SJCRH30 (cell line): Measurements from ENCODE around the gene OPCML. TPM values are rescaled to one million over a fixed set of nuclear protein-coding genes. Genes with fewer than 3 reads are reported as not detected.

Experiments used
- DNase-seq, 2 experiments: peaks; one replicate each; pipeline ENCODE4 v3.0.0-alpha.2; 2015 to 2020
- H3K27ac ChIP-seq: fragments of 250-450 bp; sonication (Bioruptor Pico); 2 replicates; pipeline ENCODE4 v1.5.1; 2020; ENCODE audit warnings: mild to moderate bottlenecking, moderate library complexity
- H3K27me3 ChIP-seq: fragments of 250-450 bp; sonication (Bioruptor Pico); 2 replicates; pipeline ENCODE4 v1.5.1; 2020; ENCODE audit warnings: mild to moderate bottlenecking, moderate library complexity
- H3K36me3 ChIP-seq: fragments of 250-450 bp; sonication (Bioruptor Pico); 2 replicates; pipeline ENCODE4 v1.5.1; 2020; ENCODE audit warnings: mild to moderate bottlenecking, moderate library complexity
- H3K4me1 ChIP-seq: fragments of 250-450 bp; sonication (Bioruptor Pico); 2 replicates; pipeline ENCODE4 v1.5.1; 2020; ENCODE audit warnings: mild to moderate bottlenecking, moderate library complexity
- H3K4me3 ChIP-seq: fragments of 250-450 bp; sonication (Bioruptor Pico); 2 replicates; pipeline ENCODE4 v1.5.1; 2020; ENCODE audit warnings: mild to moderate bottlenecking, moderate library complexity
- H3K9me3 ChIP-seq: fragments of 250-450 bp; sonication (Bioruptor Pico); replicated peaks from 2 replicates; pipeline ENCODE4 v1.5.1; 2020; ENCODE audit warnings: mild to moderate bottlenecking, moderate library complexity
- total RNA-seq: library from RNA; depleted of rRNA; stranded (reverse); fragments of >200 nt; shearing (Covaris generic); gene quantifications from 2 replicates; pipeline ENCODE4 v1.2.3, GENCODE V29; 2014

The OPCML gene
- total RNA-seq, 1 experiment from 2014 or later = not detected

DNA sequence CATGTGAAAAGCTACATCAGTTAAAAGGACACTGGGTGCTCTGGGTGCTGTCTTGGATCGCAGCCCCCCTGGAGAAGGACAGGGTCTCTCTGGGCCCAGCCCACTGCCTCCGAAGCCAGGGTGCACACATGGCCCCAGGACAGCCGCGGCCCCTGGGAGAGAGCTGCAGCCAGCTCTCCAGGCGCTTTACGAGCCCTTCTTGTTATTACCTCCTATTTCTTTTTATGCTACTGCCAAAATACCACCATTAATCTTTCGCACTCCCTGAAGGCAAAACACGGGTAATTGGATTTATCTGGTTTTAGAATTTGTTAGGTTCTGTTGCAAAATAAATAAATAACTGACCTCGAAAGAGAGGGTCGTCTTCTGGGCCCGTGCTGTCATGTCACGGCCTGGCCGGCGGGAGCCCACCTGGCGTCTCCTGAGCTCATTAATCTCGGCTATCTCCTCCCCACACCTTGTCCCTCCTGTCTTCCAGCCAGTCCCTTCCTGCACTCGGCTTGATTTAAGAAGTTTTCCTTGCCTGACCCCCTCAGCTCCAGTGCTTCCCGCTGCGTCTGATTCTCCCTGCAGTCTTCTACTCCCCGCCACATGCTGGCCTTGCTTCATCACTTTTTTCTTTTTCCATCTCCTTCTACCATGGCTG is 611.7 kb downstream of the OPCML start:
- H3K27me3 ChIP-seq = no peaks in the 10 kb centered on the region
- DNase-seq = no peak
- no peaks in the 10 kb centered on the region for H3K36me3 ChIP-seq
- H3K4me3 ChIP-seq = no peak overlapping the region
- no peak overlapping the region for H3K27ac ChIP-seq
- H3K4me1 ChIP-seq = no peaks in the 10 kb centered on the region
- no peaks in the 10 kb centered on the region for H3K9me3 ChIP-seq

DNA sequence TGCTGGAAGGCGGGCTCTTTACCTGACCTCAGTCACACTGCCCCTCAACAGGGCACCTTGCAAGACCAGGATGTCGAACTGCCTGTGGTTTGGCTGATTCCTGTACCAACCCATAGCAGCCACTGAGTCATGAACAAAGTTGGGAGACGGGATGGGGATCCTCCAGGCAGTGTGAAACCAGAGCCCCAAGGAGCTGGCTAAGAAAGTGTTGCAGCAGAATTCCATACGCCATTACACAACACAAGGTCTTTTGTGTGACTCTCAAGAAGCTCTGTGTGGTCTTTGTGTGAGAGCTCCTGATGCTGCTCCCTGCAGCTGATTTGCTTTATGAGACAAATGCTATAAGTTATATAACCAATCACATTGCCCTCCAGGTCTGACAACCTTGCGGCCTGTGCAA is 617.7 kb downstream of the OPCML start:
- H3K4me3 ChIP-seq = no peak overlapping the region
- no peaks in the 10 kb centered on the region for H3K27me3 ChIP-seq
- no peak overlapping the region for H3K27ac ChIP-seq
- no peaks in the 10 kb centered on the region for H3K4me1 ChIP-seq
- H3K9me3 ChIP-seq = no peaks in the 10 kb centered on the region
- H3K36me3 ChIP-seq = no peaks in the 10 kb centered on the region
- DNase-seq = no peak

DNA sequence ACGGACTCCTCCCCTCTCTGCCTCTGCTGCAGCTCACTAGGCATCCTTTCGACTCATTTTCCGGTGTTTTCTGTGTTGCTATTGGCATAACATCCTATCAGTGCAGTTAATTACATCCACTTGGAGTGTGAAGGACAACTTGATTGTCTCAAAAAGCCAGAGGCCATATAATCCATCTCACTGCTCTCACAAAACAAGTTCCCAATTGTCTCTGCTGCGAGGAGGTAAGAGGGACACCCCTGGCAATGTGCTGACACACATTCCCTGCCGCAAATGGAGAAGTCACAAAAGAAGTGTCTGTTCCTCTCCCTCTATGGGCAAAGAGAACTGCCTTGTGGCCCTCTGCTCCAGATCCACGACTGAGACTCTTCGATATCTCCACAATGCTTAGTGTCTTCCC is 618.4 kb downstream of the OPCML start:
- Histone ChIP-seq H3K4me1 (no peaks in the 10 kb centered on the region), H3K9me3 (no peaks in the 10 kb centered on the region), H3K27ac (no peak overlapping the region), H3K36me3 (no peaks in the 10 kb centered on the region), H3K4me3 (no peak overlapping the region), H3K27me3 (no peaks in the 10 kb centered on the region)
- DNase-seq = no peak

GRCh38 chr11:132913295-132913694 is 619.0 kb downstream of the OPCML start:
- H3K9me3 ChIP-seq = no peaks in the 10 kb centered on the region

GRCh38 chr11:132911186-132911585 is 621.1 kb downstream of the OPCML start:
- no peaks in the 10 kb centered on the region for H3K36me3 ChIP-seq
- no peak overlapping the region for H3K4me3 ChIP-seq
- no peaks in the 10 kb centered on the region for H3K4me1 ChIP-seq
- DNase-seq = peak in 1 of 2 experiments; percentile 13
- H3K27me3 ChIP-seq = no peaks in the 10 kb centered on the region
- no peaks in the 10 kb centered on the region for H3K9me3 ChIP-seq
- no peak overlapping the region for H3K27ac ChIP-seq

More at GRCh38 chr11:132913295-132913694, 619.0 kb downstream of the OPCML start:
- Histone ChIP-seq H3K36me3 (no peaks in the 10 kb centered on the region), H3K4me3 (no peak overlapping the region), H3K4me1 (no peaks in the 10 kb centered on the region), H3K27ac (no peak overlapping the region), H3K27me3 (no peaks in the 10 kb centered on the region)
- no peak for DNase-seq

GRCh38 chr11:132910011-132910760 is 622.1 kb downstream of the OPCML start:
- Histone ChIP-seq H3K4me1 (no peaks in the 10 kb centered on the region), H3K27me3 (no peaks in the 10 kb centered on the region), H3K27ac (no peak overlapping the region), H3K36me3 (no peaks in the 10 kb centered on the region), H3K4me3 (no peak overlapping the region), H3K9me3 (no peaks in the 10 kb centered on the region)
- DNase-seq = no peak

DNA sequence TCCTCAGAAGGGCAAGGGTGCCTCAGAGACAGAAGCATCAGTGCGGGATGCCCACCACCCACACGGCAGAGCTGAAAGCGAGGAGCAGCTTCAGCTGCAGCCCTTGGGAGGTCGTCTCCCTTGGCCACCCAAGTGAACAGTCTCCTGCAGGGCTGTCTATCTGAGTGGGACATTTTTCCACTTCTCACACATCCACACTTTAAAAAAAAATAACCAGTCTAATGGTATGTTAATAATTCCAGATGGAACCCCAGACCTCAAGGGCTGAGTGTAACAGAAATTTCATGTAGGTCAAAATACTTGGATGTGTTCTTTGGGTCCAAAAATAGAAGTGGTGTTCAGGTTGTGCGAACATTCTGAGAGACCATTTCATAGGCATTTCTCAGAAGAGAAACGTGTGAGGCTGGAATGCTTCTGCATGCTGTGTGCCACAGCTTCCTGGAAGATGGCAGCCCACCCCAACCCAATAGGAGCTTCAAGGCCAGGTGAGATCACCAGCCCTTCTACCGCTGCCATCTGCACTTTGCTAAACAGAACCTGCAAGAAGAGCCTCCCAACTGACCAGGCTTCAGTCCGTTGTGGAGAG is 623.2 kb downstream of the OPCML start:
- Histone ChIP-seq H3K4me3 (no peak overlapping the region), H3K27ac (no peak overlapping the region), H3K9me3 (no peaks in the 10 kb centered on the region), H3K27me3 (no peaks in the 10 kb centered on the region), H3K36me3 (no peaks in the 10 kb centered on the region), H3K4me1 (no peaks in the 10 kb centered on the region)
- DNase-seq = no peak

DNA sequence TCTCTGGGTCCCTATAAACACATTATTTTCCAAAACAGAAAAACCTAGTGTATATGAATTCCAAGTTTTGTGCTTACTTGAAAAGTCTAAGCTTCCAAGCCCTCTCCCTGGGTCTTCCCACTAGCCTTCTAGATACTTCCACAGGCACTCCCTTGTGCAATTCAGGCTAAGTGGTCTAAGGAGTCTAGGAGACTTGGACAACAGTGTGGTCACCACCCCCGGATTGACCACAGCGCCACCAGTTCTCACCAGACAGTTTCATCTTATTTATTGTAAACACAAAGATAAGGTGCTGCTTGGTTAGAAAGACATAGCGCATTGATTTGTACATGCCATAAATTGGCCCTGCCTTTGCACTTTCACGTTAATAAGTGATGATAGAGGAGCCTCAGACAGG is 623.9 kb downstream of the OPCML start:
- Histone ChIP-seq H3K27ac (no peak overlapping the region), H3K27me3 (no peaks in the 10 kb centered on the region), H3K9me3 (no peaks in the 10 kb centered on the region), H3K36me3 (no peaks in the 10 kb centered on the region), H3K4me1 (no peaks in the 10 kb centered on the region), H3K4me3 (no peak overlapping the region)
- no peak for DNase-seq

DNA sequence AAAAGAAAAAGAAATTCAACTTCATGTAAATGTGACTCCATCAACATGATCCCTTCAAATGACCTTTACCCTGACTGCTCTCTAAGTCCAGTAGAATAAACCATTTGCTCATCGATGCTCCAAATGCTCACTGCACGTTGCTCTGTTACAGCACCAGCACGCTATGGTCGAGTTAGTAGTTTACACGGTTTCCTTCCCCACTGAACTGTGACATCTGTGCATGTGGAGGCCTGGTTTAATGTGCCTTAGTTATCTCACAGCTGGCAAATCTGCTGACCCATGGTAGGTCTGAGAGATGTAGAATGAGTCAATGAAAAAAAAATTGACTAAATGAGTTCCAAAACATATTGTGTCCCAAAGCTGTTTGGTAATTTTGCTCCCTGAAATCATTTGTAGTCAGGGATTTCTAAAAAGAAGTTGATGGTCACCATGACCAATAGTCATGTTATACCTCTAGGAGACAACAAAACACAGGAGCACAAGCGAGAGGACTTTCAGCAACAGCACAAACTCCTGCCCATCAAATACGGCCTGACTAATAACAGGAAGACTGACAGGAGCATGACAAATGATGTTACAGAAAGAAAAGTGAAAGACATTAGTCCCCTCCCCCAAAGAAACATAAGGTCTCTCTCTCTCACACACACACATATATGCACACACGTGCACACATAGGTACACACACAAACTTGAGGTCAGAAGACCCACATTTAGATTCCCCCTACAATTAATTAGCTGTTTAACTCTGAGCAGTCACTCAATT is 624.5 kb downstream of the OPCML start:
- H3K4me1 ChIP-seq = no peaks in the 10 kb centered on the region
- H3K9me3 ChIP-seq = no peaks in the 10 kb centered on the region
- no peak overlapping the region for H3K4me3 ChIP-seq
- H3K36me3 ChIP-seq = no peaks in the 10 kb centered on the region
- no peak for DNase-seq
- H3K27ac ChIP-seq = no peak overlapping the region
- no peaks in the 10 kb centered on the region for H3K27me3 ChIP-seq

GRCh38 chr11:132904607-132905006 is 627.7 kb downstream of the OPCML start:
- no peaks in the 10 kb centered on the region for H3K27me3 ChIP-seq
- no peak for DNase-seq
- no peaks in the 10 kb centered on the region for H3K9me3 ChIP-seq
- H3K27ac ChIP-seq = no peak overlapping the region
- H3K4me3 ChIP-seq = no peak overlapping the region
- no peaks in the 10 kb centered on the region for H3K36me3 ChIP-seq
- H3K4me1 ChIP-seq = no peaks in the 10 kb centered on the region

GRCh38 chr11:132904091-132904490 is 628.2 kb downstream of the OPCML start:
- H3K27ac ChIP-seq = no peak overlapping the region
- no peaks in the 10 kb centered on the region for H3K27me3 ChIP-seq
- H3K9me3 ChIP-seq = no peaks in the 10 kb centered on the region
- H3K36me3 ChIP-seq = no peaks in the 10 kb centered on the region
- H3K4me3 ChIP-seq = no peak overlapping the region
- DNase-seq = no peak
- no peaks in the 10 kb centered on the region for H3K4me1 ChIP-seq

GRCh38 chr11:132901638-132902471 is 630.4 kb downstream of the OPCML start:
- Histone ChIP-seq H3K36me3 (no peaks in the 10 kb centered on the region), H3K27me3 (no peaks in the 10 kb centered on the region), H3K4me3 (no peak overlapping the region), H3K9me3 (no peaks in the 10 kb centered on the region), H3K4me1 (no peaks in the 10 kb centered on the region), H3K27ac (no peak overlapping the region)
- DNase-seq = no peak

DNA sequence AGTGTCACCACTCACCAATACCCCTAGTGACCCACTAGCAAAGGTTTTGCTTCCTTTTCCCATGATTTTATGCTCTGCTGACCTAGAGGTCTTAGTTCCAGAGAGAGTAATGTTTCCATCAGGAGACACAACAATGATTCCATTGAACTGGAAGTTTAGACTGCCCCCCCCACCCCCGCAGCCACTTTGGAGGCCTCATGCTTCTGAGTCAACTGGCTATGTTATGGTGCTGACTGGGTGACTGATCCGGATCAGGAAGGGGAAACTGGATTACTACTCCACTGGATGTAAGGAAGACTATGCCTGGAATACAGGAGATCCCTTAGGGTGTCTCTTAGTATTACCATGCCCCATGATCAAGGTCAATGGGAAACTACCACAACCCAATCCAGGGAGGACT is 633.6 kb downstream of the OPCML start:
- no peak for DNase-seq
- Histone ChIP-seq H3K4me1 (no peaks in the 10 kb centered on the region), H3K27me3 (no peaks in the 10 kb centered on the region), H3K9me3 (no peaks in the 10 kb centered on the region), H3K36me3 (no peaks in the 10 kb centered on the region), H3K4me3 (no peak overlapping the region), H3K27ac (no peak overlapping the region)

DNA sequence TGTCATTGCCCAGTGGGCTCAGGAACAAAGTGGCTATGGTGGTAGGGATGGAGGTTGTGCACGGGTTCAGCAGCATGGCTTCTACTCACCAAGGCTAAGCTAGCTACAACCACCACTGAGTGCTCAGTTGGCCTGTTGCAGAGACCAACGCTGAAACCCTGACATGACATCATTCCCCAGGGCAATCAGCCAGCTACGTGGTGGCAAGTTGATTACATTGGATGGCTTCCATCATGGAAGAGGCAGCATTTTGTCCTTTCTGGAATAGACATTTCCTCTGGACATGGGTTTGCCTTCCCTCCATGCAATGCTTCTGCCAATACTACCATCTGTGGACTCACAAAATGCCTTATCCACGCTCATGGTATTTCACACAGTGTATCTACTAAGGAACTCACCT is 634.3 kb downstream of the OPCML start:
- H3K27me3 ChIP-seq = no peaks in the 10 kb centered on the region
- H3K9me3 ChIP-seq = no peaks in the 10 kb centered on the region
- H3K4me3 ChIP-seq = no peak overlapping the region
- H3K36me3 ChIP-seq = no peaks in the 10 kb centered on the region
- H3K27ac ChIP-seq = no peak overlapping the region
- no peaks in the 10 kb centered on the region for H3K4me1 ChIP-seq
- no peak for DNase-seq
